Right lobe of liver (tissue), 6 donors: ENCODE measurements around the gene PARVB. TPM values are rescaled to one million over a fixed set of nuclear protein-coding genes. Genes with fewer than 3 reads are reported as not detected.

Source experiments
- ATAC-seq, 4 donors: fragments of 200-7000 bp; cut with Tn5 transposase; one replicate each; pipeline ENCODE4 v1.9.1; 2020; ENCODE audit warnings: mild to moderate bottlenecking in 4 of 4, moderate library complexity in 4 of 4
- DNase-seq, 3 donors: peaks; one replicate each; pipeline ENCODE4 v3.0.0-alpha.2; 2020
- H3K27ac ChIP-seq, 3 donors: fragments of 200-600 bp; one replicate each; pipeline ENCODE4 v1.8.0; 2022
- H3K27me3 ChIP-seq, 2 donors: fragments of 200-600 bp; one replicate each; pipeline ENCODE4 v1.8.0; 2022
- H3K36me3 ChIP-seq, 4 donors: fragments of 200-600 bp; sonication (generic) in 1 of 4; one replicate each; pipeline versions ENCODE4 v1.5.1 to v1.8.0; 2017 to 2022; ENCODE audit warnings: control low read depth in 1 of 4
- H3K4me1 ChIP-seq, 4 donors: fragments of 200-600 bp; sonication (generic) in 1 of 4; one replicate each; pipeline versions ENCODE4 v1.5.1 to v1.8.0; 2017 to 2022; ENCODE audit warnings: control low read depth in 1 of 4
- H3K4me3 ChIP-seq, 3 donors: fragments of 200-600 bp; one replicate each; pipeline ENCODE4 v1.8.0; 2022
- H3K9me3 ChIP-seq, 4 donors: fragments of 200-600 bp; sonication (generic) in 1 of 4; one replicate each; pipeline versions ENCODE4 v1.5.1 to v1.8.0; 2017 to 2022; ENCODE audit warnings: control low read depth in 1 of 4
- CTCF ChIP-seq, 4 donors: fragments of 200-600 bp in 3 of 4; fragments of 450-650 bp in 1 of 4; IDR thresholded peaks; one replicate each; pipeline versions ENCODE4 v1.5.1 to v1.8.0; 2016 to 2022; ENCODE audit warnings: antibody characterized with exemption in 4 of 4, mild to moderate bottlenecking in 2 of 4
- POLR2A ChIP-seq: fragments of 450-650 bp; IDR thresholded peaks from one replicate; pipeline ENCODE4 v1.6.1; 2017; ENCODE audit warnings: antibody characterized with exemption, mild to moderate bottlenecking
- WGBS: methylation state at CpG from one replicate; pipeline ENCODE4 v1.1.6; 2018; ENCODE audit warnings: low coverage, low lambda C conversion rate; ENCODE audit not compliant: insufficient coverage; ENCODE audit errors: missing lambda C conversion rate; 5-methylcytosine and 5-hydroxymethylcytosine counted together
- intact Hi-C, 2 donors: fragments of 100-400 bp; cut with DNase I; formaldehyde crosslinking; loops; one replicate each; pipeline versions ENCODE4 v1.11.2 to v1.14.1; 2022
- total RNA-seq, 6 experiments: library from RNA; depleted of rRNA in 2 of 6; stranded (reverse); fragments of >200 nt in 2 of 6; fragmentation: NEBNext Ultra II Directional in 3 of 6; extraction: Animal tissue kit (Norgen Biotek cat#: 25700) in 3 of 6; gene quantifications; one replicate each; pipeline versions ENCODE4 v1.1.0 to v1.2.4, GENCODE V29; 2016 to 2023
- donor health status: DM: no; HTN: yes; CAD: no.
- donor health status: DM: no; HTN: no; CAD: no.
- donor health status: DM: no; HTN: no; CAD: no.
- donor health status: DM: no; HTN: yes; CAD: no.
- donor health status: DM: no; HTN: yes; CAD: no.

The PARVB gene
- total RNA-seq, 6 experiments from 2014 or later = 14.2 to 21.3 (median 15.2) TPM

DNA sequence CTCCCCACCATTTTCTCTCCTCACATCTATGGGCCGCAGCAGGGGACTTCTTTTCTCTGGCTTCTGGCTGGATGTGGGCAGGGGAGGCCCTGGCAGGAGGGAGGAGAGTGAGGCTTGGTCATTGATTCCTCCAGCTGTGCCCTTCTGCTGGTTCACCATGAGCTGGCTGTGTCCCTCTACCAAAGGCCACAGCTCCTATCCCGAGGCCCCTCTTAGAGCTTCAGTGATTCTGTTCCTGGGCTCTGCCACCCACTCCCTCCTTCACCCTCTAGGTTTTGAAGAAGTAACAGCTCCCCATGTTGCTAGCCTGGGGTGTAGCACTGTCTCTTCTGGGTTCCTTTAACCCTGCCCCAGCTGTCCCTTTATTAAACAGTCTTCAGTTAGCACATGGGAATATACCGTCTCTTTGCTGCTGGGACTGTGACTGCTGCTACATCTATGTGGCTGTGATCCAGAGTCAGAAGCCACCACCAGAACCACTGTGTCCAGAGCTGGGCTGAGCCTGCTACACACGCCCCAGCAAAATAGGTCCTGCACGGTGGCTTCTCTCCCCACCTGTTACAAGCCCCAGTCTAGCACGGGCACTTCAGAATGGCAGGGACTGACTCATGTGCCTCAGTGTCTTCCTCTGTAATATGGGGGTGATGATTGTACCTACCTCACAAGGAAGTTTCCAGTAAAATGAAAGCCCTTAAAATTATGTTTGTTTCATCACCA, 156.0 kb downstream of the PARVB start:
- intact Hi-C loops = no loop called here
- no peak overlapping the region for H3K4me3 ChIP-seq
- DNase-seq = no peak
- H3K27me3 ChIP-seq = no peaks in the 10 kb centered on the region
- H3K27ac ChIP-seq = no peak overlapping the region
- no peaks in the 10 kb centered on the region for H3K4me1 ChIP-seq
- ATAC-seq = no peak
- WGBS = 50% methylated on average over 5 of the region's 6 CpGs
- no peaks in the 10 kb centered on the region for H3K9me3 ChIP-seq
- no peaks in the 10 kb centered on the region for H3K36me3 ChIP-seq
- no peak for TF ChIP-seq POLR2A
- TF ChIP-seq CTCF (IDR thresholded peaks at IDR 0.05) = no peak

DNA sequence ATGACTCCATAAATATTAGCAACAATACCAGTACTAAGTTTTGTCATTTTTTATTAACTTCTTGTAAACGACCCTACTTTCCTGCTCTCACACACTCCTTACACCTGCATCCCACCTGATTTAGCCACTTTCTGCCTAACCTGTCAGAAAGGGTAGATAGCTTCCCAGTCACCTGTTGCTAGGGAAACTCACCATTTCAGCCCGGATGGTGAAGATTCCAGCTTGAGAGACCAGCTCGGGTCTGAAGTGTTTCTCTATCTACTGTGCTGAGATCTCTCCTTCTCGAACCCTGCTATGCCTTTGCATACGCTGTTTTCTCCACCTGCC, 156.6 kb downstream of the PARVB start, which contains the start of gene PARVG:
Gene PARVG, plus strand, starts transcription at position 220 of the 327 bp plus-strand sequence. CDS start 2,405 bp downstream, outside the sequence.
- ATAC-seq = no peak

DNA sequence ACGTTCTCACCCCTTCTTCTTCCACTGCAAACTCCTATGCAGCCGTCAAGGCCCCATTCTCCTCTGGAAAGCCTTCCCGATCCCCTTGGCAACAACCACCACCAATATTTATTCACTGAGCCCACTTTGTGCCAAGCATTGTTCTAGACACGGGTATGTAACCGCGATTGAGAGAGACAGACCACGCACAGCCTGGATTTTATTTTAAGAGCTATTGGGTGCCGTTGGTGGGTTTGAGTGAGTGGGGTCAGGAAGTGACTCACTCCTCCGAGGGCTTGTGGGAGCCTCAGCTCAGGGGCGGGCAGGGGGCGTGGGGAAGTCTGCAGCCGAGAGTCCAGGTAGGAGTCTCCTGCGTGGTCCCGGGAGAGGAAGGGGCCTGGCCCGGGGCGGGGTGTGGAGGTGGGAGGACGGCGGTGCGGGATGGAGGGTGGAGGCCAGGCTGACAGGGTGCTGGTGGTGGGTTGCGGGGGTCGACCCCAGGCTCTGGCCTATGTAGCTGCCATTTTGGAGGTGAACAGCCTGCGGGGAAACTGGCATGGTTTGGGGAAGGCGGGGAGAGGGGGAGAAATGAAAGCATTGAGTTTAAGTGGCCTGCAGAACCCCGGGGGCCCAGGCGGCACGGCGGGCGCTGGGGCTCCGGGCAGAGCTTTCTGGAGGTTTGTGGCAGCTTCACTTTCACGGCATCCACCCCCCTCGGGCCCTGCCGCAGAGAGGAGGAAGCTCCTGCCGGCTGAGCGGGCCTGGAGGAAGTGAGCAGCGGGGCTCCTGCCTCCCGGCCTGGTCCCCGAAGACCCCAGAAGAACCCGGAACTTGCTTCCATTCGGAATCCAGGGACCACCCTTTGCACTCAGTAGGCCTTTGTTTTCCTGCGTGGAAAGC, 157.2 kb downstream of the PARVB start:
- WGBS = 34% methylated on average over 12 of the region's 40 CpGs
- peak overlapping the region; percentile 40 to 82 (median 67) for H3K27ac ChIP-seq
- no peaks in the 10 kb centered on the region for H3K27me3 ChIP-seq
- intact Hi-C loops = no loop called here
- no peaks in the 10 kb centered on the region for H3K9me3 ChIP-seq
- H3K4me1 ChIP-seq = no peaks in the 10 kb centered on the region
- peak; percentile 55 to 72 (median 58) for ATAC-seq
- H3K4me3 ChIP-seq = peak overlapping the region; percentile 20 to 38 (median 26)
- TF ChIP-seq POLR2A = no peak
- TF ChIP-seq CTCF (IDR thresholded peaks at IDR 0.05) = no peak
- no peaks in the 10 kb centered on the region for H3K36me3 ChIP-seq
- DNase-seq = peak in 1 of 3 donors; percentile 55

More for the DNA sequence above, 156.6 kb downstream of the PARVB start, which contains the start of gene PARVG:
- no peak for TF ChIP-seq POLR2A
- no peak for TF ChIP-seq CTCF (IDR thresholded peaks at IDR 0.05)
- no peaks in the 10 kb centered on the region for H3K36me3 ChIP-seq
- peak within 1 kb of the TSS; percentile 20 to 38 (median 26) for H3K4me3 ChIP-seq
- H3K9me3 ChIP-seq = no peaks in the 10 kb centered on the region
- no peak for DNase-seq
- H3K4me1 ChIP-seq = no peaks in the 10 kb centered on the region
- peak within 1 kb of the TSS; percentile 40 to 82 (median 67) for H3K27ac ChIP-seq
- intact Hi-C loops = no loop called here
- no peaks in the 10 kb centered on the region for H3K27me3 ChIP-seq
- WGBS = 24% methylated on average over 5 of the region's 5 CpGs

DNA sequence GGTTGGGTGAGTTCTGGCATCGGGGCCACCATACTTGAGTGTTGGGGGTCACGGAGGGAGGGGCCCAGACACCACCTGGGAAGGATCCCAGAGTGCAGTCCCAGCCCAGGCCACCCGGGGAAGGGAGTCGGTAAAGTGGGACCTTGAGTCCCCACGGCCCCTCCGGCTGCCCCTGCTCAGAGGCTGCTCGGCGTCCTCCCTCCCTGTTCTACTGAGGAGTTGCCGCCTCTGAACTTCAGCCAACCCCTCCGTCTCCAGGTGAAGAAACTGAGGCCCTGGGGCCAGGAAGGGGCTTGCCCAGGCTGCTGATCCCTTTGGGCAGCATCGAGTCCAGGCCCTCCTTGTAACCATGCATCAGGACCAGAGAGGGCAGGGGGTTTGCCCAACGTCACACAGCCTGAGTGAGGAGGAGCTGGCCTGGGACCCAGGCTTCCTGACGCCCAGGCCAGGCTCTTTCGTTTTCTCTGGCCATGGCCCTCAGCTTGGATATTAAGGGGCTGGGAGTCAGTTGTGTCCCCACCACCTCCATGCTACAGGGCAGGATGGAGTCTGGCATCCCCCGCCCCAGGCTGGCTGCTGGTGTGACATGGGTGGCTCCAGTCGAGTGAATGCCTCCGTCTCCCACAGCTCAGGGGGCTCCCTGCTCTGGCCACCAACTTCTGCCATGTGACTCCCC, 157.9 kb downstream of the PARVB start:
- no peaks in the 10 kb centered on the region for H3K9me3 ChIP-seq
- no peaks in the 10 kb centered on the region for H3K4me1 ChIP-seq
- TF ChIP-seq POLR2A (no peak), CTCF (IDR thresholded peaks at IDR 0.05) (no peak)
- intact Hi-C loops = no loop called here
- peak; percentile 10 to 29 (median 26) for ATAC-seq
- peak overlapping the region; percentile 40 to 82 (median 67) for H3K27ac ChIP-seq
- H3K27me3 ChIP-seq = no peaks in the 10 kb centered on the region
- DNase-seq = no peak
- H3K4me3 ChIP-seq = peak overlapping the region; percentile 20 to 38 (median 26)
- H3K36me3 ChIP-seq = no peaks in the 10 kb centered on the region
- 40% methylated on average over 2 of the region's 17 CpGs for WGBS
